ENCODE data around the gene GPR34. TPM values are rescaled to one million over a fixed set of nuclear protein-coding genes. Genes with fewer than 3 reads are reported as not detected.

Gene GPR34
- polyA plus RNA-seq, 2 of the 4 experiments (the other 2 are of a cell fraction), result 0.23 TPM; not detected in 1

GRCh38 chrX:41692162-41692749 lies 3.5 kb downstream of the GPR34 start:
- no peak for DNase-seq (ENCODE audit: low read depth in 1 of 2, low spot score in 1 of 2)
- H3K9me3 ChIP-seq, result no peaks in the 10 kb centered on the region
- TF ChIP-seq BCL3 (IDR thresholded peaks at IDR 0.05), result no peak
- TF ChIP-seq SREBF2 (IDR thresholded peaks at IDR 0.05), result no peak
- no peak for TF ChIP-seq NFE2L2 (conservative IDR thresholded peaks at IDR 0.05; ENCODE audit: low read length)
- no peak for TF ChIP-seq CHD2 (IDR thresholded peaks at IDR 0.05; ENCODE audit: low read length, partially characterized antibody)
- no peak for TF ChIP-seq EHF (CRISPR knock-in tag; IDR thresholded peaks at IDR 0.05)
- no peak for TF ChIP-seq JUN (IDR thresholded peaks at IDR 0.05)
- TF ChIP-seq ATOH8 (CRISPR knock-in tag; IDR thresholded peaks at IDR 0.05; ENCODE audit: low read depth), result no peak
- no peak for TF ChIP-seq HDAC2 (IDR thresholded peaks at IDR 0.05)
- no peak for TF ChIP-seq HMGXB4 (CRISPR knock-in tag; IDR thresholded peaks at IDR 0.05; ENCODE audit: borderline replicate concordance)
- no peak for TF ChIP-seq HEYL (CRISPR knock-in tag; IDR thresholded peaks at IDR 0.05)
- TF ChIP-seq JUNB (IDR thresholded peaks at IDR 0.05), result no peak
- no peak for TF ChIP-seq ESRRA (IDR thresholded peaks at IDR 0.05; ENCODE audit: borderline replicate concordance, low read length)
- no peak for TF ChIP-seq EP300 (IDR thresholded peaks at IDR 0.05)
- no peak for TF ChIP-seq FOXS1 (CRISPR knock-in tag; IDR thresholded peaks at IDR 0.05)
- TF ChIP-seq RFX5 (IDR thresholded peaks at IDR 0.05), result no peak
- TF ChIP-seq BHLHE40 (IDR thresholded peaks at IDR 0.05; ENCODE audit: low read depth, low read length), result no peak
- no peak for FAIRE-seq
- whole genome bisulfite sequencing (ENCODE audit: missing lambda C conversion rate), result 94% methylated on average over 1 of the region's 1 CpG
- ChIA-PET POLR2A (interaction anchor here (0.6 kb wide), 1 partner anchor 308 kb away, joined by 3 read pairs; no protein-coding TSS in a partner anchor), CTCF (no interaction called here)
- H3K4me1 ChIP-seq, result no peaks in the 10 kb centered on the region
- no peak overlapping the region for H3K4me2 ChIP-seq
- no peak overlapping the region for H3K4me3 ChIP-seq
- no peak for ATAC-seq
- H3K27ac ChIP-seq, result no peak overlapping the region

GRCh38 chrX:41693024-41693423 lies 4.3 kb downstream of the GPR34 start:
- DNase-seq (ENCODE audit: low read depth in 1 of 2, low spot score in 1 of 2) (no peak), FAIRE-seq (no peak), ATAC-seq (no peak)
- 92% methylated on average over 3 of the region's 3 CpGs for WGBS (ENCODE audit: missing lambda C conversion rate)
- no peak overlapping the region for H3K4me3 ChIP-seq
- TF ChIP-seq CBX2 (IDR thresholded peaks at IDR 0.05; ENCODE audit: borderline replicate concordance, low read depth) (no peak), ELK1 (IDR thresholded peaks at IDR 0.05; ENCODE audit: low read depth, low read length) (no peak), REST (IDR thresholded peaks at IDR 0.05) (no peak), CEBPB (IDR thresholded peaks at IDR 0.05) (no peak)
- H3K9me3 ChIP-seq, result no peaks in the 10 kb centered on the region
- no peak overlapping the region for H3K4me2 ChIP-seq
- no peak overlapping the region for H3K27ac ChIP-seq
- H3K4me1 ChIP-seq, result no peaks in the 10 kb centered on the region
- POLR2A ChIA-PET, result no interaction called here
- CTCF ChIA-PET, result no interaction called here

All from A549 (cell line).